CD4-positive, alpha-beta T cell treated with Interleukin-6 at 100 ng/mL for 8 hours (primary cell): ENCODE results near the gene ZNF644.
A peak's percentile ranks its signal among the peaks of the same experiment; 100 is the strongest.

Experiments
- DNase-seq: peaks from one replicate; pipeline ENCODE4 v3.0.0-alpha.2; 2020; ENCODE audit warnings: mixed read lengths, low spot score

Gene ZNF644

DNA sequence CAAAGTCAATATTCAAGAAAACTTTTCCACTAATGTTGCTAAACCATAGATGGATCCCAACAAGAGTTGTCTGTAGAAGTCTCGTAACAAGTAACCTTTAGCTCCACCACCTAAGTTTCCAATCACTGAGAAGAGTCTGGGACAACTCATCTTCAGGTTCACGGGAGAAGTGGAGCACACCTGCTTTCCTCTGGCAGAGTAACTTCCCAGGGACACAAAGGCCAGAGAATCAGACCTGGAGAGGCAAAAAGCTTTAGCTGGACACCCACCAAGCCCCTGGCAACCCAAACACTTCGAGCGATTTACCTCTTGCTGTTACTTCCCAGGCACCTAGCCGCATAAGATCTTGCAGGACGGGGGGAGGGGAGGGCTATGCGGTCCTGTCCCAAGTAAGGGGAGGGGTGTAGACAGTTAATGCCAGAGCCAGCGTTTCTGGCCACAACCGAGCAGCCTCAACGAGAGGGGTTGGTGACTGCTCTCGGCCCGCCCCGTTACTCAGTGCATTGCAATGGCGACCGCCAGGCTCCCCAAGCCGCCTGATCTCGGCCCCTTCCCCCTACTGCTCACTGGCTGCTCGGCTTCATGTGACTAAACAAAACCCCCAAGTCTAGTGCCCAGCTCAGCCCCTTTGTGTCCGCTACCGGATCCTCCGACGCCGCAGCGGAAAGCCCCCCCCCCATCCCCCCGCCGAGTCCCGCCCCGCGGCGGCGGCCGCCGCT, 709 bp downstream of the ZNF644 start:
- DNase-seq: peak; percentile 60

DNA sequence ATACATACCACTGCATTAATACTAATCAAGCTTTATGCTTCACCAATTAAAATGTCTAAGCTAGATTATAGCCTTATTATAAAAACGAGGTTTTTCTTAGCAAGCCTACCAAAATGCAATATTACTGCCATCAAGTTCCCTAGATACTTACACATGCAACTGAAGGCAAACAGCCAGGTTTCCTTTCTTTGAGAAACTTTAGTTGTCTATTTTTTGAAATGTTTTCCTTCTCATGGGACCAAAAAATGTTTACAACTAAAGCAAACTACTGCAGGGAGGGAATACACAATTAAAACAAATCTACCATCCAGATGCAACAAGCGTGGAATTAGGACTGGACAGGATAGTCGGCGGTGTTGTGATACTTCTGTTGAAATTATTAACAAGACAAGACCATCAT, 1.3 kb downstream of the ZNF644 start:
- no peak for DNase-seq

- DNase-seq: no peak
Observed at GRCh38 chr1:91018006-91018405, 3.8 kb downstream of the ZNF644 start.

DNA sequence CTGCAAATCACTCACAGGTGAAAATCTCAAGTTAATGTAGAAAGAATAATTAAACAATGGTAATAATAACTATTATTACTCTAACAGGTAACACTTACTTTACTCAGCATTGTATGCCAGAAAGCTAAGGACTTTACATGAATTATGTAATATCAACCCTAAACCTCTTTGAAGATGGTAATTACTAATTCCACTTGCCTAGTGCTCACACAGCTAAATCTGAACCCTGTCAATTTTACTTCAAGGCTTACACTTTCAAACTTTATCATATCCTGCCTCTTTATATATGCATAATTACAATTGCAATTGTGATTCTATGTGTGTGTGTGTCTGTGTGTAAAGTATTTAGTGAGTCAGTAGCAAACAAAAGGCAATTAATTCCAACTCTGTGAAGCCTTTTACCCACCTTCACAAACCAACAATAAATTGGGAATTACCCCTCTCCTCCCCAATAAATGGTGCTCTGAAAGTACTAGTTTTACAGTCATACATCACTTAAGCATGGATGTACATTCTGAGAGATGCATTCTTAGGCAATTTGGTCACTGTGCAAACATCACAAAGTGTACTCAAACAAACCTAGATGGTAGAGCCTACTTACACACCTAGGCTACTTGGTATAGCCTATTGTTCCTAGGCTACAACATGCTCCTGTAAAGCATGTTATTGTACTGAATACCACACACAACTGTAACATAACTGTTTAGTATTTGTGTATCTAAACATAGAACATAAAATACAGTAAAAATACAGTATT, 5.9 kb downstream of the ZNF644 start:
- DNase-seq: no peak

GRCh38 chr1:91015358-91015780, 6.5 kb downstream of the ZNF644 start:
- no peak for DNase-seq

DNA sequence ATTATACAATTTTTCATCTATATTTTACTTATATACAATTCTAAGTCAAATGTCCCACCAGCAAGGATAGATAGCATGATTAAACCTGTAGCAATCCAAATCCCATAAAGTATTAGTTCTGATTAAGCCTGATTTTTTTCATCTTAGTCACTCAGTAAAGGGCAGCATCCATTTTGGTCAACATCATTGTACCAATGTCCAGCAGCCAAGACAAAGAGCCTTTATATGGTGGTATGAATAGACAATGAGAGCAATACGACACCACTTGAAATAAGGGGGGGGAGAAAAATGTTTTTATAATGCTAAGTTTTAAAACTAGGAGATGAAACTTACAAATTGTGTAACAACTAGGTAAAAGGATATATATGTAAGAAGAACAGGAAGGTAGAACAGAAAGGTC, 7.4 kb downstream of the ZNF644 start:
- no peak for DNase-seq

DNA sequence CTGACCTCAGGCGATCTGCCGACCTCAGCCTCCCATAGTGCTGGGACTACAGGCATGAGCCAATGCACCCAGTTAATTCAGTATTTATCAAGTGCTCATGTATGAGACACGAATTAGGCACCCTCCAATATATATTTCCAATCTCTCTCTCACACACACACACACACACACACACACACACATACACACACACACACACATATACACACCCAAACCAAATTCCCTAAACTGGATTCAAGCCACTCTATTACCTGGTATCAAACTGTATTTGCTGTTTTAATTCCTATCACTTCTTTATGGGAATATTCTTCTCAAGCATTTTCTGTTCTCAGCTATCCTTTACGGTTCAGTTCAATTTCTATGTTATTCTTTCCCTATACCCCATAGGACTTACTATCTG, 8.5 kb downstream of the ZNF644 start:
- DNase-seq: no peak

DNA sequence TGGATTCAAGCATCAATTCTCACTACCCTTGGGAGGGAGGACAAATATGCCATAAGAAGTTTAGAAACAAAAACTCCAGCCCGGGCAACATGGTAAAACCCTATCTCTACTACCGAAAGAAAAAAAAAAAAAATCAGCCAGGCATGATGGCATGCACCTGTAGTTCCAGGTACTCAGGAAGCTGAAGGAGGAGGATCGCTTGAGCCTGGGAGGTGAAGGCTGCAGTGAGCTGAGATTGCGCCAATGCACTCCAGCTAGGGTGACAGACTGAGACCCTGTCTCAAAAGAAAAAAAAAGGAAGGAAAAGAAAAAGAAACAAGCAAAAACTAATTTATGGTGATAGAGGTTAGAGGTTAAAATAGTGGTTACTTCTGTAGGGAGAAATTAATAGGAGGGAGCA, 9.6 kb downstream of the ZNF644 start:
- no peak for DNase-seq

GRCh38 chr1:91011726-91012125, 10.1 kb downstream of the ZNF644 start:
- DNase-seq: no peak

DNA sequence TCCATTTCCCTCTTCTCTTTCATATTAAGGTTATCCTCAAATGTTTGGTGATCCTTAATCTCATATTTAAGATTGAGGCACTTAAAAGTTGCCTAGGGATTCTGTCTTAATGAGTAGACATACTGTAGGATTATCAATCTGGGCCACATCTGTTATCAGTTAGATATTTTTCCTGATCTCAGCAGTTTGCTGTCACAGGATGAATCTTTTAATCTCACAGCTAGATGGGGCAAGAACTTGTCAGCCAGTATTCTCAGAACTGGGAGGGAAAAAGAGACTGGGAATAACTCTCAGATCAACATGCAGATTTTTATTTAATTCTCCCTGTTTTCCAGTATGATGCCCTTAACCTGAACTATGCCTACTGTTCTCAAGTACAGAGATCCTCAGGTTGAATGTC, 14.0 kb downstream of the ZNF644 start:
- DNase-seq: no peak

DNA sequence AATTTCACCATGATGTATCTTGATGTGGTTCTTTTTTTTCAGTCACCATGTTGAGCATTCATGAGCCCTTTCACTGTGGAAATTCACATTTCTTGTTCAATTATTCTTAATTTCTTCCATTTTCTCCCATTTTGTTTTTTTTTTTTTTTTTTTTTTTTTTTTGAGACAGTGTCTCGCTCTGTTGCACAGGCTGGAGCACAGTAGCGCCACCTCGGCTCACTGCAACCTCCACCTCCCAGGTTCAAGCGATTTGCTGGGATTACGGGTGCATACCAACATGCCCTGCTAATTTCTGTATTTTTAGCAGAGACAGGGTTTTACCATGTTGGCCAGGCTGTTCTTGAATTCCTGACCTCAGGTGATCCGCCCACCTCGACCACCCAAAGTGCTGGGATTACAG, 14.7 kb downstream of the ZNF644 start:
- no peak for DNase-seq

DNA sequence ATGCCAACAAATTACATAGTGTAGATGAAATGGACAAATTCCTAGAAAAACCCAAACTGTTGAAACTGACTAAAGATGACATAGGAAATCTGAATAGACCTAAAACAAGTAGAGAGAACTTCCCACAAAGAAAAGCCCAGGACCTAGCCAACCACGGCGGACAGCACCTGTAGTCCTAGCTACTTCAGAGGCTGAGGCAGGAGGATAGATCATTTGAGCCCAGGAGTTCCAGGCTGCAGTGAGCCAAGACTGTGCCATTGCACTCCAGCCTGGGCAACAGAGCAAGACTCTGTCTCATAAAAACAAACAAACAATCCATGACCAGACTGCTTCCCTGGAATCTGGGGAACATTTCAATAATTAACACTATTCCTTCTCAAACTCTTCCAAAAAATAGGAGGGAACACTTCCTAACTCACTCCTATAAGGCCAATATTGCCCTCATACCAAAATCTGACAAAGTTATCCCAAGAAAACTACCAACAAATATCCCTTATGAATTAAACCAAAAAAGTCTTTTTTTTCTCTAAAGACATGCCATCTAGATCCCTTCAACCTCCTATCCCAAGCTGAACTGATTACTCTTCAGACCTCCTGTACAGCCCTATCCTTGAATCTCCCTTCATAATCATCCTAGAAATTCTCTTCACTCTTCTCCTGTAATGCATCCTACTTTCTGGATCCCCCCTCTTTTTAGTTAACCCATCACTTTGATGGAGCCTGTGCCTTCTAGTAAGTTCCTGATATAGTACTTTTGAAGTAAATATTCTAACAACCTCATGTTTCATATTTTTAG, 15.5 kb downstream of the ZNF644 start:
- no peak for DNase-seq

GRCh38 chr1:91005285-91005684, 16.6 kb downstream of the ZNF644 start:
- DNase-seq: no peak

DNA sequence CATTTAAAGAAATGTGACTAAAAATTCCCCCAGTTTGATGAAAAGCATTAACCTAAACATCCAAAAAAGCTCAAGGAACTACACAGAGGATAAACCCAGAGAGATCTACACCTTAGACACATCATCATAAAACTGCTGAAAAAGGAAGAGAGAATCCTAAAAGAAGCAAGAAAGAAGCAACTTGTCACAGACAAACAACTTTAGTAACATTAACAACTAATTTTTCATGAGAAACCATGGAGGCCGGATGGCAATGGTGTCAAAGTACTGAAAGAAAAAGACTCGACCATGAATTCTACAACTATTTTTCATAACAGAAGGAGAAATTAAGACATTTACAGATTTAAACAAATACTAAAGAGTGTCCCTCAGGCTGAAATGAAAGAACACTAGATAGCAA, 17.7 kb downstream of the ZNF644 start:
- no peak for DNase-seq

GRCh38 chr1:90996742-90997413, 25.0 kb downstream of the ZNF644 start:
- no peak for DNase-seq

GRCh38 chr1:90995311-90995894, 26.4 kb downstream of the ZNF644 start:
- no peak for DNase-seq

DNA sequence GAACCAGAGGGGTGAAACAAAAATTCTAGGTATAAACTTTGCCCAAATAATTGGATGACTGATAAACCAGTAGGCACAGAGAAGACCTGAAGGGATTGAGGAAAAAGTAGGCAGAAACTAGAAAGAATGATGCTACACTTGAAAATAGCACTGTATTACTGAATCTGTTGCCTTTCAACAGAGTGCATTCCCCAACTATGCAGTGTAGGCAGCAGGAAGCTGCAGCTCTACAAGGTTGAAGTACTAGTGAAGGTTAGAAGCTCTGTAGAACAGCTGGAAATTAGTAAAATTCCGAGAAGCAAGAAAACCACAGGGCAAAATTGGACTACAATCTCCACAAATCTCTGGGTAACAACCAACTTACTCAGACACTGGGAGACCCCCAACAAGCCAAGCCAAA, 27.4 kb downstream of the ZNF644 start:
- DNase-seq: no peak

GRCh38 chr1:90993245-90993644, 28.6 kb downstream of the ZNF644 start:
- DNase-seq: no peak

GRCh38 chr1:90990779-90991178, 31.1 kb downstream of the ZNF644 start:
- no peak for DNase-seq

- DNase-seq: no peak
Observed at GRCh38 chr1:90989990-90990389, 31.8 kb downstream of the ZNF644 start.

DNA sequence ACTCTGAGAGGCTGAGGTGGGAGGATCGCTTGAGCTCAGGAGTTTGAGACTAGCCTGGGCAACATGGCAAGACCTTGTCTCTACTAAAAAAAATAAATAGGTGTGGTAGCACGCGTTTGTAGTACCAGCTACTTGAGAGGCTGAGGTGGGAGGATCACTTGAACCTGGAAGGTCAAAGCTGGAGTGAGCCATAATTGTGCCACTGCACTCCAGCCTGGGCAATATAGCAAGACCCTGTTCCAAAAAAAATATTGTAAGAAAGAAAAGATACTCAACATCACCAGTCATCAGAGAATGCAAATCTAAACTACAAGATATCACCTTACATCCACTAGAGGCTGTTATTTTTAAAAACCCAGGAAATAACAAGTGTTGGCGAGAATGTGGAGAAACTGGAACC, 32.5 kb downstream of the ZNF644 start:
- DNase-seq: no peak

GRCh38 chr1:90987841-90988240, 34.0 kb downstream of the ZNF644 start:
- DNase-seq: no peak
